Measurements from ENCODE around the gene S100A16.
A peak's percentile ranks its signal among the peaks of the same experiment; 100 is the strongest.
"Not testable (repeated sequence)": the region's sequence is repeated elsewhere in the genome, so short reads cannot be mapped to it uniquely, and the experiment has no call there.

Gene S100A16

GRCh38 chr1:153648000-153648643, 35.2 kb upstream of the S100A16 start:
- Mint-ChIP-seq H3K36me3 (ENCODE audit: insufficient read depth) (peaks cover 40% of the 10 kb centered on the region), H3K27me3 (no peaks in the 10 kb centered on the region), H3K4me1 (peaks cover 60% of the 10 kb centered on the region), H3K4me3 (no peak overlapping the region), H3K9me3 (no peaks in the 10 kb centered on the region), H3K27ac (ENCODE audit: low read depth) (peak overlapping the region; percentile 68)
- ATAC-seq (replicated peaks; ENCODE audit: extremely low read depth, poor library complexity, severe bottlenecking) (no peak), DNase-seq (ENCODE audit: low spot score in 2 of 2) (no peak)

- no peaks in the 10 kb centered on the region for H3K9me3 Mint-ChIP-seq
- peaks cover 64% of the 10 kb centered on the region for H3K4me1 Mint-ChIP-seq
- peaks cover 42% of the 10 kb centered on the region for H3K36me3 Mint-ChIP-seq (ENCODE audit: insufficient read depth)
- H3K4me3 Mint-ChIP-seq: no peak overlapping the region
- H3K27me3 Mint-ChIP-seq: no peaks in the 10 kb centered on the region
- DNase-seq (ENCODE audit: low spot score in 2 of 2) (no peak), ATAC-seq (replicated peaks; ENCODE audit: extremely low read depth, poor library complexity, severe bottlenecking) (no peak)
- H3K27ac Mint-ChIP-seq (ENCODE audit: low read depth): peak overlapping the region; percentile 68
Observed at GRCh38 chr1:153647346-153647714, 34.4 kb upstream of the S100A16 start.

- Mint-ChIP-seq H3K27ac (ENCODE audit: low read depth) (peak overlapping the region; percentile 68), H3K9me3 (no peaks in the 10 kb centered on the region), H3K36me3 (ENCODE audit: insufficient read depth) (peaks cover 48% of the 10 kb centered on the region), H3K27me3 (no peaks in the 10 kb centered on the region), H3K4me3 (no peak overlapping the region), H3K4me1 (peaks cover 64% of the 10 kb centered on the region)
- no peak for DNase-seq (ENCODE audit: low spot score in 2 of 2)
- ATAC-seq (replicated peaks; ENCODE audit: extremely low read depth, poor library complexity, severe bottlenecking): no peak
Observed at GRCh38 chr1:153646672-153647345, 33.9 kb upstream of the S100A16 start.

GRCh38 chr1:153643816-153644215, 30.9 kb upstream of the S100A16 start:
- Mint-ChIP-seq H3K4me3 (no peak overlapping the region), H3K27ac (ENCODE audit: low read depth) (no peak overlapping the region), H3K27me3 (no peaks in the 10 kb centered on the region), H3K36me3 (ENCODE audit: insufficient read depth) (peaks cover 73% of the 10 kb centered on the region), H3K9me3 (no peaks in the 10 kb centered on the region), H3K4me1 (peaks cover 65% of the 10 kb centered on the region)
- no peak for ATAC-seq (replicated peaks; ENCODE audit: extremely low read depth, poor library complexity, severe bottlenecking)
- DNase-seq (ENCODE audit: low spot score in 2 of 2): no peak

GRCh38 chr1:153643100-153643499, 30.2 kb upstream of the S100A16 start:
- Mint-ChIP-seq H3K4me3 (no peak overlapping the region), H3K4me1 (peaks cover 64% of the 10 kb centered on the region), H3K27me3 (no peaks in the 10 kb centered on the region), H3K9me3 (no peaks in the 10 kb centered on the region), H3K27ac (ENCODE audit: low read depth) (peak overlapping the region; percentile 6), H3K36me3 (ENCODE audit: insufficient read depth) (peaks cover 81% of the 10 kb centered on the region)
- no peak for ATAC-seq (replicated peaks; ENCODE audit: extremely low read depth, poor library complexity, severe bottlenecking)
- DNase-seq (ENCODE audit: low spot score in 2 of 2): no peak

- no peak overlapping the region for H3K4me3 Mint-ChIP-seq
- ATAC-seq (replicated peaks; ENCODE audit: extremely low read depth, poor library complexity, severe bottlenecking): no peak
- no peaks in the 10 kb centered on the region for H3K9me3 Mint-ChIP-seq
- H3K4me1 Mint-ChIP-seq: peaks cover 62% of the 10 kb centered on the region
- DNase-seq (ENCODE audit: low spot score in 2 of 2): no peak
- peaks cover 85% of the 10 kb centered on the region for H3K36me3 Mint-ChIP-seq (ENCODE audit: insufficient read depth)
- H3K27ac Mint-ChIP-seq (ENCODE audit: low read depth): no peak overlapping the region
- H3K27me3 Mint-ChIP-seq: no peaks in the 10 kb centered on the region
Observed at GRCh38 chr1:153642161-153642560, 29.2 kb upstream of the S100A16 start.

GRCh38 chr1:153640861-153641260, 27.9 kb upstream of the S100A16 start:
- ATAC-seq (replicated peaks; ENCODE audit: extremely low read depth, poor library complexity, severe bottlenecking) (no peak), DNase-seq (ENCODE audit: low spot score in 2 of 2) (no peak)
- H3K4me1 Mint-ChIP-seq: peaks cover 57% of the 10 kb centered on the region
- H3K4me3 Mint-ChIP-seq: no peak overlapping the region
- H3K36me3 Mint-ChIP-seq (ENCODE audit: insufficient read depth): peaks cover 82% of the 10 kb centered on the region
- H3K27me3 Mint-ChIP-seq: no peaks in the 10 kb centered on the region
- no peaks in the 10 kb centered on the region for H3K9me3 Mint-ChIP-seq
- H3K27ac Mint-ChIP-seq (ENCODE audit: low read depth): no peak overlapping the region

GRCh38 chr1:153640213-153640612, 27.3 kb upstream of the S100A16 start:
- not testable (repeated sequence) for ATAC-seq (replicated peaks; ENCODE audit: extremely low read depth, poor library complexity, severe bottlenecking); H3K4me3 Mint-ChIP-seq; H3K27ac Mint-ChIP-seq (ENCODE audit: low read depth); DNase-seq (ENCODE audit: low spot score in 2 of 2); H3K9me3 Mint-ChIP-seq; H3K27me3 Mint-ChIP-seq
- H3K4me1 Mint-ChIP-seq: peaks cover 51% of the 10 kb centered on the region
- H3K36me3 Mint-ChIP-seq (ENCODE audit: insufficient read depth): peaks cover 80% of the 10 kb centered on the region

GRCh38 chr1:153639280-153639679, 26.3 kb upstream of the S100A16 start:
- peaks cover 74% of the 10 kb centered on the region for H3K36me3 Mint-ChIP-seq (ENCODE audit: insufficient read depth)
- no peaks in the 10 kb centered on the region for H3K27me3 Mint-ChIP-seq
- DNase-seq (ENCODE audit: low spot score in 2 of 2) (no peak), ATAC-seq (replicated peaks; ENCODE audit: extremely low read depth, poor library complexity, severe bottlenecking) (no peak)
- no peak overlapping the region for H3K4me3 Mint-ChIP-seq
- no peaks in the 10 kb centered on the region for H3K9me3 Mint-ChIP-seq
- no peak overlapping the region for H3K27ac Mint-ChIP-seq (ENCODE audit: low read depth)
- peaks cover 47% of the 10 kb centered on the region for H3K4me1 Mint-ChIP-seq

GRCh38 chr1:153638261-153638660, 25.3 kb upstream of the S100A16 start:
- ATAC-seq (replicated peaks; ENCODE audit: extremely low read depth, poor library complexity, severe bottlenecking): no peak
- Mint-ChIP-seq H3K4me3 (peak overlapping the region; percentile 18), H3K4me1 (peaks cover 47% of the 10 kb centered on the region), H3K9me3 (no peaks in the 10 kb centered on the region), H3K36me3 (ENCODE audit: insufficient read depth) (peaks cover 74% of the 10 kb centered on the region), H3K27ac (ENCODE audit: low read depth) (no peak overlapping the region), H3K27me3 (no peaks in the 10 kb centered on the region)
- DNase-seq (ENCODE audit: low spot score in 2 of 2): no peak

GRCh38 chr1:153636312-153636711, 23.4 kb upstream of the S100A16 start:
- Mint-ChIP-seq H3K4me3 (peak overlapping the region; percentile 95), H3K27me3 (no peaks in the 10 kb centered on the region), H3K36me3 (ENCODE audit: insufficient read depth) (peaks cover 63% of the 10 kb centered on the region), H3K9me3 (no peaks in the 10 kb centered on the region), H3K4me1 (peaks cover 41% of the 10 kb centered on the region), H3K27ac (ENCODE audit: low read depth) (peak overlapping the region; percentile 98)
- no peak for DNase-seq (ENCODE audit: low spot score in 2 of 2)
- no peak for ATAC-seq (replicated peaks; ENCODE audit: extremely low read depth, poor library complexity, severe bottlenecking)

- no peak for ATAC-seq (replicated peaks; ENCODE audit: extremely low read depth, poor library complexity, severe bottlenecking)
- H3K4me1 Mint-ChIP-seq: peaks cover 37% of the 10 kb centered on the region
- H3K27me3 Mint-ChIP-seq: no peaks in the 10 kb centered on the region
- no peaks in the 10 kb centered on the region for H3K9me3 Mint-ChIP-seq
- H3K4me3 Mint-ChIP-seq: peak overlapping the region; percentile 95
- DNase-seq (ENCODE audit: low spot score in 2 of 2): no peak
- peaks cover 59% of the 10 kb centered on the region for H3K36me3 Mint-ChIP-seq (ENCODE audit: insufficient read depth)
- H3K27ac Mint-ChIP-seq (ENCODE audit: low read depth): peak overlapping the region; percentile 98
Observed at GRCh38 chr1:153635872-153636271, 22.9 kb upstream of the S100A16 start.
